Keratinocyte (primary cell): ENCODE data around the gene DDAH1. TPM values are rescaled to one million over a fixed set of nuclear protein-coding genes. Genes with fewer than 3 reads are reported as not detected.

Experiments
- DNase-seq: peaks from one replicate; pipeline ENCODE4 v3.0.0-alpha.2; 2011; ENCODE audit warnings: low read depth, missing footprints, low spot score
- FAIRE-seq: peaks from 2 replicates; lab custom pipeline; 2011; peaks lifted over from hg19 to GRCh38; lab: Jason Lieb, UNC
- H2AFZ ChIP-seq: 2 replicates; pipeline ENCODE4 v1.6.0; 2012; ENCODE audit warnings: low read length, control low read depth, inconsistent platforms; ENCODE audit not compliant: control insufficient read depth
- H3K27ac ChIP-seq: 2 replicates; pipeline ENCODE4 v1.5.1; 2011; ENCODE audit warnings: low read length; ENCODE audit not compliant: control insufficient read depth, insufficient read depth
- H3K27me3 ChIP-seq: 3 replicates; pipeline ENCODE4 v1.6.0; 2011; ENCODE audit warnings: low read length; ENCODE audit not compliant: control insufficient read depth, insufficient read depth; ENCODE audit errors: extremely low read depth
- H3K36me3 ChIP-seq, 2 experiments: 2 replicates in 1 of 2; 3 replicates in 1 of 2; pipeline ENCODE4 v1.5.1; 2011; ENCODE audit warnings: low read length in 2 of 2, mild to moderate bottlenecking in 1 of 2; ENCODE audit not compliant: control insufficient read depth in 2 of 2, insufficient read depth in 2 of 2; ENCODE audit errors: extremely low read depth in 1 of 2
- H3K4me1 ChIP-seq: 3 replicates; pipeline ENCODE4 v1.5.1; 2011; ENCODE audit warnings: low read length; ENCODE audit not compliant: control insufficient read depth, insufficient read depth; ENCODE audit errors: extremely low read depth
- H3K4me2 ChIP-seq: 3 replicates; pipeline ENCODE4 v1.6.0; 2011; ENCODE audit warnings: low read depth, low read length; ENCODE audit not compliant: control insufficient read depth, insufficient read depth; ENCODE audit errors: extremely low read depth
- H3K4me3 ChIP-seq, 3 experiments: fragments of 200-600 bp in 1 of 3; sonication (generic) in 1 of 3; 2 replicates in 2 of 3; 3 replicates in 1 of 3; pipeline ENCODE4 v1.5.1; 2011 to 2016; ENCODE audit warnings: low read length in 3 of 3, mild to moderate bottlenecking in 3 of 3, control low read depth in 2 of 3, inconsistent platforms in 1 of 3, low read depth in 1 of 3, mixed read lengths in 1 of 3, mixed run types in 1 of 3, moderate library complexity in 1 of 3; ENCODE audit not compliant: control insufficient read depth in 2 of 3, insufficient read depth in 2 of 3; ENCODE audit errors: extremely low read depth in 1 of 3
- H3K79me2 ChIP-seq: 2 replicates; pipeline ENCODE4 v1.6.0; 2012; ENCODE audit warnings: low read length; ENCODE audit not compliant: control insufficient read depth, insufficient read depth
- H3K9ac ChIP-seq: 3 replicates; pipeline ENCODE4 v1.6.0; 2011; ENCODE audit warnings: low read length; ENCODE audit not compliant: control insufficient read depth, insufficient read depth; ENCODE audit errors: extremely low read depth
- H3K9me1 ChIP-seq: 3 replicates; pipeline ENCODE4 v1.6.0; 2011; ENCODE audit warnings: low read length; ENCODE audit not compliant: control insufficient read depth, insufficient read depth; ENCODE audit errors: extremely low read depth
- H3K9me3 ChIP-seq: 2 replicates; pipeline ENCODE4 v1.5.1; 2012; ENCODE audit warnings: low read depth, low read length; ENCODE audit not compliant: control insufficient read depth
- H4K20me1 ChIP-seq: 3 replicates; pipeline ENCODE4 v1.6.0; 2011; ENCODE audit warnings: low read length; ENCODE audit not compliant: control insufficient read depth, insufficient read depth; ENCODE audit errors: extremely low read depth
- EZH2 ChIP-seq: IDR thresholded peaks from one replicate; pipeline ENCODE4 v1.6.1; 2012; ENCODE audit warnings: inconsistent platforms, mild to moderate bottlenecking, low read length, moderate library complexity
- dilution Hi-C: fragments of 300-500 bp; cut with MboI; formaldehyde crosslinking; loops from one replicate; pipeline ENCODE4 v1.7.0; 2020; ENCODE audit warnings: low sequenced_read_pairs; ENCODE audit not compliant: extremely low pct_ligation_motif_present
- polyA plus RNA-seq, 5 experiments: library from polyadenylated mRNA; depleted of rRNA in 3 of 5; stranded (reverse) in 3 of 5; stranded (forward) in 1 of 5; unstranded in 1 of 5; fragments of >200 nt; gene quantifications; 1 replicate in 1 of 5; 2 replicates in 3 of 5; 3 replicates in 1 of 5; pipeline versions ENCODE4 v1.2.1 to v1.2.3, GENCODE V29; 2011 to 2012; ENCODE audit warnings: missing spikeins in 2 of 5, low read depth in 1 of 5, low replicate concordance in 1 of 5
- TF ChIP-seq, protein P1 (sequence below), 3 experiments: IDR thresholded peaks in 1 of 3; conservative IDR thresholded peaks in 1 of 3; optimal IDR thresholded peaks in 1 of 3; 2 replicates in 2 of 3; 3 replicates in 1 of 3; pipeline versions ENCODE3 to v1.5.1; 2011; ENCODE audit warnings: low read length in 3 of 3, mild to moderate bottlenecking in 3 of 3, moderate library complexity in 2 of 3, control low read depth in 1 of 3, inconsistent platforms in 1 of 3; ENCODE audit not compliant: insufficient read depth in 2 of 3; ENCODE audit errors: extremely low read depth in 1 of 3

The DDAH1 gene
- polyA plus RNA-seq, 1 donor (not counting 4 experiments of a cell fraction or from before 2014, with no cell fraction given), result 5.8 TPM

- FAIRE-seq (no peak), DNase-seq (no peak)
- Histone ChIP-seq H3K4me1 (no peaks in the 10 kb centered on the region), H3K36me3 (no peaks in the 10 kb centered on the region), H3K79me2 (no peaks in the 10 kb centered on the region), H2AFZ (no peak overlapping the region), H4K20me1 (no peaks in the 10 kb centered on the region), H3K4me3 (no peak overlapping the region), H3K9ac (no peak overlapping the region), H3K9me1 (no peaks in the 10 kb centered on the region), H3K27ac (no peak overlapping the region), H3K9me3 (no peaks in the 10 kb centered on the region), H3K27me3 (no peaks in the 10 kb centered on the region), H3K4me2 (no peak overlapping the region)
- dilution Hi-C loops, result no loop called here
- TF ChIP-seq, protein P1, sequence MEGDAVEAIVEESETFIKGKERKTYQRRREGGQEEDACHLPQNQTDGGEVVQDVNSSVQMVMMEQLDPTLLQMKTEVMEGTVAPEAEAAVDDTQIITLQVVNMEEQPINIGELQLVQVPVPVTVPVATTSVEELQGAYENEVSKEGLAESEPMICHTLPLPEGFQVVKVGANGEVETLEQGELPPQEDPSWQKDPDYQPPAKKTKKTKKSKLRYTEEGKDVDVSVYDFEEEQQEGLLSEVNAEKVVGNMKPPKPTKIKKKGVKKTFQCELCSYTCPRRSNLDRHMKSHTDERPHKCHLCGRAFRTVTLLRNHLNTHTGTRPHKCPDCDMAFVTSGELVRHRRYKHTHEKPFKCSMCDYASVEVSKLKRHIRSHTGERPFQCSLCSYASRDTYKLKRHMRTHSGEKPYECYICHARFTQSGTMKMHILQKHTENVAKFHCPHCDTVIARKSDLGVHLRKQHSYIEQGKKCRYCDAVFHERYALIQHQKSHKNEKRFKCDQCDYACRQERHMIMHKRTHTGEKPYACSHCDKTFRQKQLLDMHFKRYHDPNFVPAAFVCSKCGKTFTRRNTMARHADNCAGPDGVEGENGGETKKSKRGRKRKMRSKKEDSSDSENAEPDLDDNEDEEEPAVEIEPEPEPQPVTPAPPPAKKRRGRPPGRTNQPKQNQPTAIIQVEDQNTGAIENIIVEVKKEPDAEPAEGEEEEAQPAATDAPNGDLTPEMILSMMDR (optimal IDR thresholded peaks at IDR 0.05 in 1 of 3, IDR thresholded peaks at IDR 0.05 in 1 of 3, conservative IDR thresholded peaks at IDR 0.05 in 1 of 3; ENCODE audit: extremely low read depth in 1 of 3, insufficient read depth in 2 of 3, low read length in 3 of 3), result no peak
- no peak for TF ChIP-seq EZH2
Observed at GRCh38 chr1:85485516-85485915, 20.6 kb upstream of the DDAH1 start.

- Histone ChIP-seq H3K4me2 (no peak overlapping the region), H3K79me2 (no peaks in the 10 kb centered on the region), H3K27ac (no peak overlapping the region)
Observed at GRCh38 chr1:85484716-85485115, 19.8 kb upstream of the DDAH1 start.

More at GRCh38 chr1:85484716-85485115, 19.8 kb upstream of the DDAH1 start:
- H4K20me1 ChIP-seq, result no peaks in the 10 kb centered on the region
- FAIRE-seq (no peak), DNase-seq (no peak)
- no peaks in the 10 kb centered on the region for H3K36me3 ChIP-seq
- dilution Hi-C loops, result no loop called here
- no peak overlapping the region for H3K9ac ChIP-seq
- no peak overlapping the region for H2AFZ ChIP-seq
- H3K9me3 ChIP-seq, result no peaks in the 10 kb centered on the region
- no peaks in the 10 kb centered on the region for H3K27me3 ChIP-seq
- no peaks in the 10 kb centered on the region for H3K9me1 ChIP-seq
- no peak overlapping the region for H3K4me3 ChIP-seq
- TF ChIP-seq, protein P1 (optimal IDR thresholded peaks at IDR 0.05 in 1 of 3, IDR thresholded peaks at IDR 0.05 in 1 of 3, conservative IDR thresholded peaks at IDR 0.05 in 1 of 3; ENCODE audit: extremely low read depth in 1 of 3, insufficient read depth in 2 of 3, low read length in 3 of 3), result no peak
- TF ChIP-seq EZH2, result no peak
- no peaks in the 10 kb centered on the region for H3K4me1 ChIP-seq
